ENCODE measurements around the gene NR2F1.
A peak's percentile ranks its signal among the peaks of the same experiment; 100 is the strongest.

Gene NR2F1

GRCh38 chr5:93572101-93572607 lies 10.9 kb upstream of the NR2F1 start:
- no peak overlapping the region for H3K9ac ChIP-seq (ENCODE audit: low read depth in 1 of 2, low read length in 2 of 2)

DNA sequence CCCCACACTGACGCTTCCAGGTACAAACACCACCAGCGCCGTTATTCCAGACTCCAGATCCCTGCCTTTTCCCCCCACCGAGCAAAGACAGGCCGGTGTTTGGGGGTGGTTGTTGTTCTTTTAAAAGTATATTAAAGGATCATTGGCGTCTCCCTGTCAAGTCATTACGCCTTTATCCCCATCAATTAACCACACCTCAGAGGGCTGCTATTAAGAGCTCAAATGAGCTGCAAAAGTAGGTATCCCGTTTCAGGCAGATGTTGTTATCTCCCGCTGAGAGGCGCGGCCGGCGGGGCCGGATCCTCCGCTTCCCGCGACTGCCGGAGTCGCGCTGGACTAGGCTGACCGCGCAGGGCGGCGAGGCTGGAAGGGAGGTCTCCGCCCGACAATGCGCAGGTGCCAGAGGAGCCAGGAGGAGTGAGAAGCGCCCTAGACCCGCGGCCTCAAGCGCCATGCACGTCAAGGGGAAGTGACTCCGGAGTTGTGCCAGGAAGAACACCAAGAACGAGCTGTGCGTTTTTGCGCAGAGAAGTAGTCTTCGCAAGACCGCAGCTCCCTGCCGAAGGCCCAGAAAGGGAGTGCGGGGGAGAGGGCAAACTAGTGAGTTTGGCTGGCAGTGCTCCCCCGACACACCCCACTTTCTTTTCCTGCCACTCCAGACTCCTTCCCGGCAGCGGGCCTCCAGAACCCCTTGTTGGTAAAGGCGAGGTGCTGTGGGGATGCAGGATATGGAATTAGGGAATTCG lies 10.2 kb upstream of the NR2F1 start:
- Histone ChIP-seq H3K27ac (ENCODE audit: low read depth, low read length) (no peak overlapping the region), H3K4me3 (ENCODE audit: low read depth in 1 of 2, low read length in 2 of 2) (no peak overlapping the region), H3K27me3 (ENCODE audit: control insufficient read depth in 1 of 2, insufficient read depth in 2 of 2, low read length in 2 of 2) (peaks cover 65 to 78% of the 10 kb centered on the region in 2 donors)

More at GRCh38 chr5:93572101-93572607, 10.9 kb upstream of the NR2F1 start:
- Histone ChIP-seq H3K4me1 (ENCODE audit: control insufficient read depth in 1 of 2, insufficient read depth in 2 of 2, low read length in 2 of 2) (no peaks in the 10 kb centered on the region), H3K4me3 (ENCODE audit: low read depth in 1 of 2, low read length in 2 of 2) (no peak overlapping the region), H3K27me3 (ENCODE audit: control insufficient read depth in 1 of 2, insufficient read depth in 2 of 2, low read length in 2 of 2) (peaks cover 60 to 77% of the 10 kb centered on the region in 2 donors), H3K27ac (ENCODE audit: low read depth, low read length) (no peak overlapping the region), H3K36me3 (ENCODE audit: control insufficient read depth in 1 of 2, insufficient read depth in 2 of 2, low read length in 2 of 2) (no peaks in the 10 kb centered on the region), H3K9me3 (ENCODE audit: control insufficient read depth in 1 of 2, low read length in 2 of 2) (no peaks in the 10 kb centered on the region)

GRCh38 chr5:93573354-93574351 lies 9.4 kb upstream of the NR2F1 start:
- no peaks in the 10 kb centered on the region for H3K4me1 ChIP-seq (ENCODE audit: control insufficient read depth in 1 of 2, insufficient read depth in 2 of 2, low read length in 2 of 2)
- no peak overlapping the region for H3K4me3 ChIP-seq (ENCODE audit: low read depth in 1 of 2, low read length in 2 of 2)
- no peaks in the 10 kb centered on the region for H3K9me3 ChIP-seq (ENCODE audit: control insufficient read depth in 1 of 2, low read length in 2 of 2)
- no peak overlapping the region for H3K9ac ChIP-seq (ENCODE audit: low read depth in 1 of 2, low read length in 2 of 2)
- H3K27me3 ChIP-seq (ENCODE audit: control insufficient read depth in 1 of 2, insufficient read depth in 2 of 2, low read length in 2 of 2), result peaks cover 73 to 81% of the 10 kb centered on the region in 2 donors
- H3K27ac ChIP-seq (ENCODE audit: low read depth, low read length), result no peak overlapping the region
- no peaks in the 10 kb centered on the region for H3K36me3 ChIP-seq (ENCODE audit: control insufficient read depth in 1 of 2, insufficient read depth in 2 of 2, low read length in 2 of 2)

More for the DNA sequence above, 10.2 kb upstream of the NR2F1 start:
- Histone ChIP-seq H3K36me3 (ENCODE audit: control insufficient read depth in 1 of 2, insufficient read depth in 2 of 2, low read length in 2 of 2) (no peaks in the 10 kb centered on the region), H3K9ac (ENCODE audit: low read depth in 1 of 2, low read length in 2 of 2) (no peak overlapping the region), H3K4me1 (ENCODE audit: control insufficient read depth in 1 of 2, insufficient read depth in 2 of 2, low read length in 2 of 2) (no peaks in the 10 kb centered on the region), H3K9me3 (ENCODE audit: control insufficient read depth in 1 of 2, low read length in 2 of 2) (no peaks in the 10 kb centered on the region)

DNA sequence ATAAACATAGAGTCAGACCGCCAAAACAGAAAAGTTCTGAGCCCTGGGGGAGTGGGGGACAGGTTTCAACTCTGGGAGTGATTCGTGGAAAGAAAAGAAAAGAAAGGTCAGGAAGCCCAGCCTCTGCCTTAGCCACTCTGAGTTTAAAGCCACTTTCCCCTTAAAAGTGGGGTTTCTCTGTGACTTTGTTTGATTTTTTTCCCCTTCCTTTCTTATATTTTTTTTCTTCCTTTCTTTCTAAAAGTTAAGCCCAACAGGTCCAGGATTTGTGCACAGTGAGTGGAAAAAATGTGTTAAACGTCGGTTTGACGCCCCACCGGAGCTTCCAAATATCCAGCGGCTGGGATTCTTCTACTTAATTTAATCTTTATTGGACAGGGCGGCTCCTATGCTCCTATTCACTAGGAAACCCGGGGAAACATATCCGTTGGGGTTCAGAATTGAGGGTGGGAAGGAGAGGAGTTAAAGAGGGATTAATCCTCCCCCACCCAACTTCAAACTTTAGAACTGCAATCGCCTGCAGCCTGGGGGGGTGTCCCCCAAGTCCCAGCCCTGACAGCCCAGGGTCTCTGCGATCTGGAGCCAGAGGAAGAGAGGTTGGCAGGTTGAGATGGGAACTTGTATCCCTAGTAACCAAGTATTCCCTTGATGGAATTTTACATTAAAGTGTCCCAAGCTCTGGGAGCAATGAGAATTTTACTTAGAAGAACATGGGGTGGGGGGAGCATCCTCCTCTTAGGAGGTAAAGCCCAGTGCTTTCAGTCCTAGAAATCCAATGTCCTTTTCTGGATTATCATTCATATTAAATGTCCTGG lies 8.3 kb upstream of the NR2F1 start:
- no peak overlapping the region for H3K9ac ChIP-seq (ENCODE audit: low read depth in 1 of 2, low read length in 2 of 2)

GRCh38 chr5:93575461-93576414 lies 7.3 kb upstream of the NR2F1 start:
- Histone ChIP-seq H3K9ac (ENCODE audit: low read depth in 1 of 2, low read length in 2 of 2) (no peak overlapping the region), H3K27ac (ENCODE audit: low read depth, low read length) (no peak overlapping the region), H3K36me3 (ENCODE audit: control insufficient read depth in 1 of 2, insufficient read depth in 2 of 2, low read length in 2 of 2) (no peaks in the 10 kb centered on the region), H3K27me3 (ENCODE audit: control insufficient read depth in 1 of 2, insufficient read depth in 2 of 2, low read length in 2 of 2) (peaks cover 77 to 93% of the 10 kb centered on the region in 2 donors), H3K4me1 (ENCODE audit: control insufficient read depth in 1 of 2, insufficient read depth in 2 of 2, low read length in 2 of 2) (peaks cover 9 to 11% of the 10 kb centered on the region in 2 donors), H3K4me3 (ENCODE audit: low read depth in 1 of 2, low read length in 2 of 2) (no peak overlapping the region), H3K9me3 (ENCODE audit: control insufficient read depth in 1 of 2, low read length in 2 of 2) (no peaks in the 10 kb centered on the region)

More for the DNA sequence above, 8.3 kb upstream of the NR2F1 start:
- Histone ChIP-seq H3K9me3 (ENCODE audit: control insufficient read depth in 1 of 2, low read length in 2 of 2) (no peaks in the 10 kb centered on the region), H3K27ac (ENCODE audit: low read depth, low read length) (no peak overlapping the region), H3K4me3 (ENCODE audit: low read depth in 1 of 2, low read length in 2 of 2) (no peak overlapping the region), H3K36me3 (ENCODE audit: control insufficient read depth in 1 of 2, insufficient read depth in 2 of 2, low read length in 2 of 2) (no peaks in the 10 kb centered on the region), H3K4me1 (ENCODE audit: control insufficient read depth in 1 of 2, insufficient read depth in 2 of 2, low read length in 2 of 2) (peaks cover under 1 to 1% of the 10 kb centered on the region in 2 donors), H3K27me3 (ENCODE audit: control insufficient read depth in 1 of 2, insufficient read depth in 2 of 2, low read length in 2 of 2) (peaks cover 75 to 82% of the 10 kb centered on the region in 2 donors)

DNA sequence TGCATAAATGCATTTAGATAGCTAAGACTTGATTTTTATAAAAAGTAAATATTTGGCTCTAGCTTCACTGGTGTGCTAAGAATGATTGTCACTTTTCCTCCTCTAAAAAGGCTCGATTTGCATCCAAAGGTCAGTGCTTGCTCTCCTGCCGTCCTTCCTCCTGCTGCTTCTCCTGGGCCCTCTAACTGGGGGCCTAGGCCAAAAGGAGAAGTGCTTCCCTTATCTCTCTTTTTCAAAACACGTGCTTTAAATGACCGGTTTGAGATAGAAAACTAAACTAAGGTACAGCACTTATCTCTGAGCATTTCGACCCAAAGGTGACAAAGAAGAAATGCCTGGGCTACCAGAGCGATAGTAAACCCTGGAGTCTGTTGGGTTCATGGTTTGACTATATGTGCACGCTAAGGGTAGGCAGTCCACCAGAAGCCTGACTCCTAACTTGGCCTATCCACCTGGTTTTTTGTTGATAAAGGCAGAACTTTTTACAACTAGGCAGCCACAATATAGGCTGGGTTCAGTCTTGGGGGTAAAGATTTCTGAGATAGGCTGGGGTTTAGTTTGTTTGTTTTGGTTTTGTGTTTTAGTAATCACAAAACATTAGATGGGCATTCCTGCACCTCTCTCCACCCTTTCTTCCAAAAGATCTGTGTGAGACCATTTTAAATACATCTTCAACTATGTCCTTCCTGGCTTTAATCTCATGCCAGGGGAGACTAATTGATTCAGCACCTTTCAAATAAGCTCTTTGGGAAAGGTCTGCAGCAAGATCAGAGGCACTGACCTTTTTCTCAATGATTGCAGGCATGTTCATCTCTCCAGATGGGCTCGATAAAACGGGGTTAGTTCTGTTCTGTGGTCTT lies 5.8 kb upstream of the NR2F1 start:
- Histone ChIP-seq H3K9ac (ENCODE audit: low read depth in 1 of 2, low read length in 2 of 2) (no peak overlapping the region), H3K4me1 (ENCODE audit: control insufficient read depth in 1 of 2, insufficient read depth in 2 of 2, low read length in 2 of 2) (peaks cover 9 to 15% of the 10 kb centered on the region in 2 donors), H3K27ac (ENCODE audit: low read depth, low read length) (no peak overlapping the region), H3K4me3 (ENCODE audit: low read depth in 1 of 2, low read length in 2 of 2) (no peak overlapping the region), H3K36me3 (ENCODE audit: control insufficient read depth in 1 of 2, insufficient read depth in 2 of 2, low read length in 2 of 2) (no peaks in the 10 kb centered on the region), H3K27me3 (ENCODE audit: control insufficient read depth in 1 of 2, insufficient read depth in 2 of 2, low read length in 2 of 2) (peaks cover 72 to 90% of the 10 kb centered on the region in 2 donors), H3K9me3 (ENCODE audit: control insufficient read depth in 1 of 2, low read length in 2 of 2) (no peaks in the 10 kb centered on the region)

GRCh38 chr5:93577854-93578812 lies 4.9 kb upstream of the NR2F1 start:
- Histone ChIP-seq H3K4me1 (ENCODE audit: control insufficient read depth in 1 of 2, insufficient read depth in 2 of 2, low read length in 2 of 2) (peaks cover 14 to 21% of the 10 kb centered on the region in 2 donors), H3K36me3 (ENCODE audit: control insufficient read depth in 1 of 2, insufficient read depth in 2 of 2, low read length in 2 of 2) (no peaks in the 10 kb centered on the region), H3K4me3 (ENCODE audit: low read depth in 1 of 2, low read length in 2 of 2) (peak overlapping the region; percentile 50 to 79), H3K9ac (ENCODE audit: low read depth in 1 of 2, low read length in 2 of 2) (peak overlapping the region in 1 of 2 donors; percentile 25), H3K27me3 (ENCODE audit: control insufficient read depth in 1 of 2, insufficient read depth in 2 of 2, low read length in 2 of 2) (peaks cover 72 to 92% of the 10 kb centered on the region in 2 donors), H3K9me3 (ENCODE audit: control insufficient read depth in 1 of 2, low read length in 2 of 2) (no peaks in the 10 kb centered on the region), H3K27ac (ENCODE audit: low read depth, low read length) (peak overlapping the region; percentile 66)

All from duodenal mucosa (tissue), 2 donors.